ENCODE measurements around the gene LRRC7. TPM values are rescaled to one million over a fixed set of nuclear protein-coding genes. Genes with fewer than 3 reads are reported as not detected.

Gene LRRC7
- total RNA-seq, 1 donor from 2014 or later, result 7.8 TPM

DNA sequence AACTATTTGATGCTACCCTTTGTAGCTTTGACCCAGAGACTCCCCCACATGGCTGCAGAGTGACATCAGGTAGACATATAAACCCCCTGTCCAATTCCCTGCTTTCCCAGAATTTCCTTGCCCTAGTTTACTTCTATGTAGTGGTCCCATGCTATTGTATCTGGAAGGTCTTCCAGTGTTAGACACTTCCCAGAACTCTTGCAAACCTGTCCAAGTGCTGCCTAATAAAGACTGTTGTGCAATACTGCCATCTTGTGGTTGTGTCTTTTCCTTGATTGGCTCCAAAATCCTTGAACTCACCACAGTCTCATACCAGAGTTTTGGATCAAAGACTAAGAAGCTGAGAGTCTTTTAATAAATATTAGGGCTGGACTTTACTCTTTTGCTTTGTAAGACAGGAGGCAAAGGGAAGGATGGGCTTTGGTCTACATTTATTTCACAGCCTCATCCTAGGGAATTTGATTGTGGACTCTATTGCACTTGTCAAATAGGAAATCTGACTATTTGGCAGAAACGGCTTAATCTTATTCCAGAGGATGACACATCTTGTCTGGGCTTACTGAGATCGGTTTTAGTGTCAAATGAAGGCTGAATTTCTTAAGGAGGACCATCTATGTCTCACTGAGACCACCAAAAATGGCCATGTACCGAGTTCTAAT lies 169.9 kb downstream of the LRRC7 start:
- H3K4me1 Mint-ChIP-seq (ENCODE audit: low read depth), result peaks cover 23% of the 10 kb centered on the region
- TF ChIP-seq, protein P1, sequence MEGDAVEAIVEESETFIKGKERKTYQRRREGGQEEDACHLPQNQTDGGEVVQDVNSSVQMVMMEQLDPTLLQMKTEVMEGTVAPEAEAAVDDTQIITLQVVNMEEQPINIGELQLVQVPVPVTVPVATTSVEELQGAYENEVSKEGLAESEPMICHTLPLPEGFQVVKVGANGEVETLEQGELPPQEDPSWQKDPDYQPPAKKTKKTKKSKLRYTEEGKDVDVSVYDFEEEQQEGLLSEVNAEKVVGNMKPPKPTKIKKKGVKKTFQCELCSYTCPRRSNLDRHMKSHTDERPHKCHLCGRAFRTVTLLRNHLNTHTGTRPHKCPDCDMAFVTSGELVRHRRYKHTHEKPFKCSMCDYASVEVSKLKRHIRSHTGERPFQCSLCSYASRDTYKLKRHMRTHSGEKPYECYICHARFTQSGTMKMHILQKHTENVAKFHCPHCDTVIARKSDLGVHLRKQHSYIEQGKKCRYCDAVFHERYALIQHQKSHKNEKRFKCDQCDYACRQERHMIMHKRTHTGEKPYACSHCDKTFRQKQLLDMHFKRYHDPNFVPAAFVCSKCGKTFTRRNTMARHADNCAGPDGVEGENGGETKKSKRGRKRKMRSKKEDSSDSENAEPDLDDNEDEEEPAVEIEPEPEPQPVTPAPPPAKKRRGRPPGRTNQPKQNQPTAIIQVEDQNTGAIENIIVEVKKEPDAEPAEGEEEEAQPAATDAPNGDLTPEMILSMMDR (IDR thresholded peaks at IDR 0.05; ENCODE audit: unreplicated experiment), result peak; percentile 73
- no peak for DNase-seq (ENCODE audit: low spot score, unreplicated experiment)
- no peaks in the 10 kb centered on the region for H3K27me3 Mint-ChIP-seq
- H3K4me3 Mint-ChIP-seq (ENCODE audit: low read depth), result no peak overlapping the region
- peaks cover 7% of the 10 kb centered on the region for H3K36me3 Mint-ChIP-seq (ENCODE audit: insufficient read depth)
- peaks cover 10% of the 10 kb centered on the region for H3K9me3 Mint-ChIP-seq (ENCODE audit: low read depth)
- H3K27ac Mint-ChIP-seq, result peak overlapping the region; percentile 63

DNA sequence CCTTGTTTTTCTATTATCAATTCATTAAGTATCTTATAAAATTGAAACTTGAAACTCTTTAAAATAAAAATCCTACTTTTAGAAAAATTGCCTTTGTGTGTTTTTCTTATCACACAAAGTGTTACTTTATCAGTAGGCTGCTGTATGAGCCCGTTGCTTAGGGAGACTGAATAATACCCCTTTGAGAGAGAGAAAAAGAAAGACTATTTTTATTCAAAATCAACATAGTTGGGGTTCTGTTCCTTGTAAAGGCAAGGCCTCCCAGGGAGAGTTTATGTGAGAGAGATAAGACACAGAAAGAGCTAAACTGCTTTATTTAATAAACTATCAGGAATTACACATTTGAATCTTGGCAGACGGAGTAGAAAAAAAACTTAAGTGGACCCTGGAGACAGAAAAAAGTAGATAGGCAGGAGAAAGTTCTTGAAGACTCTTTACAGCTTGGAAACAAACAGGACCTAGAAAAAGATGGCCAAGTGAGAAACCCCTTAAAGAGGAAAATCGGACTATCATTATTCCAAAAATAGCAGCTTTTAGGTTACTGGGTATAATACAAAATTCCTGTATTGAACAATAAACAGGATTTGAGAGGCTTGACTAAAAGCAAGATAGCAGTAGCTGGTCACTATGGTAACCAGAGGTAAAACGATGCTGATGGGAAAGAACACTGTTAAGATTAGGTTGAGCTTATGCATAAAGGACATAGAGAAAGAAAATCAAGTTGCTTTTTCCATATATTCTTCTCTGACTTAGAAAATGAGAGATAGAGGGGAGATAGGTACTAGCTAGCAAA lies 170.9 kb downstream of the LRRC7 start:
- H3K27ac Mint-ChIP-seq, result peak overlapping the region; percentile 1
- H3K27me3 Mint-ChIP-seq, result no peaks in the 10 kb centered on the region
- H3K36me3 Mint-ChIP-seq (ENCODE audit: insufficient read depth), result peaks cover 7% of the 10 kb centered on the region
- no peak for DNase-seq (ENCODE audit: low spot score, unreplicated experiment)
- peaks cover 10% of the 10 kb centered on the region for H3K9me3 Mint-ChIP-seq (ENCODE audit: low read depth)
- peaks cover 18% of the 10 kb centered on the region for H3K4me1 Mint-ChIP-seq (ENCODE audit: low read depth)
- H3K4me3 Mint-ChIP-seq (ENCODE audit: low read depth), result no peak overlapping the region
- TF ChIP-seq, protein P1 (IDR thresholded peaks at IDR 0.05; ENCODE audit: unreplicated experiment), result no peak

GRCh38 chr1:69739251-69739605 lies 171.5 kb downstream of the LRRC7 start:
- peaks cover 7% of the 10 kb centered on the region for H3K36me3 Mint-ChIP-seq (ENCODE audit: insufficient read depth)
- no peak for DNase-seq (ENCODE audit: low spot score, unreplicated experiment)

GRCh38 chr1:69743146-69743545 lies 175.4 kb downstream of the LRRC7 start:
- Mint-ChIP-seq H3K4me3 (ENCODE audit: low read depth) (no peak overlapping the region), H3K9me3 (ENCODE audit: low read depth) (no peaks in the 10 kb centered on the region), H3K27ac (no peak overlapping the region), H3K4me1 (ENCODE audit: low read depth) (peaks cover 14% of the 10 kb centered on the region), H3K27me3 (no peaks in the 10 kb centered on the region), H3K36me3 (ENCODE audit: insufficient read depth) (no peaks in the 10 kb centered on the region)
- TF ChIP-seq, protein P1 (IDR thresholded peaks at IDR 0.05; ENCODE audit: unreplicated experiment), result no peak
- no peak for DNase-seq (ENCODE audit: low spot score, unreplicated experiment)

More at GRCh38 chr1:69739251-69739605, 171.5 kb downstream of the LRRC7 start:
- H3K27me3 Mint-ChIP-seq, result no peaks in the 10 kb centered on the region
- TF ChIP-seq, protein P1 (IDR thresholded peaks at IDR 0.05; ENCODE audit: unreplicated experiment), result no peak
- H3K27ac Mint-ChIP-seq, result no peak overlapping the region
- peaks cover 18% of the 10 kb centered on the region for H3K4me1 Mint-ChIP-seq (ENCODE audit: low read depth)
- no peak overlapping the region for H3K4me3 Mint-ChIP-seq (ENCODE audit: low read depth)
- H3K9me3 Mint-ChIP-seq (ENCODE audit: low read depth), result peaks cover 10% of the 10 kb centered on the region

DNA sequence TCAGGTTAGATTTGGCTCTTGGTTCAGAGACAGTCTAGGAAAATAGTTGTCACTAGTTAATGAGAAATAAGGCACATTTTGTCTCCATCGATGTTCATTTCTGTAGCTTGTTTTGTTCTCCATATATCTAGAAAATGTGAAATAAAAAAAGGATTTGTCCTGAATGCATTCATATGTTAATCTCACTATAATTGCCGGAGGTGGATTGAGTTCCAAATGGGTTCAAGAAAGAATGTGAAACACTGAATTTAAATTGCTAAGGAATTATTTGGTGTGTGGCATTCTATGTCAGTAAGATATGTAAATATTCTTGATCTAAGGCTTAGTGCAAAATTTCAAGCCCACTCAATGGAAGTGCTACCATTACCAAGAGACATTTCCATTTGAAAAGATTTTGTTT lies 176.7 kb downstream of the LRRC7 start:
- H3K9me3 Mint-ChIP-seq (ENCODE audit: low read depth), result no peaks in the 10 kb centered on the region
- H3K4me1 Mint-ChIP-seq (ENCODE audit: low read depth), result peaks cover 4% of the 10 kb centered on the region
- TF ChIP-seq, protein P1 (IDR thresholded peaks at IDR 0.05; ENCODE audit: unreplicated experiment), result no peak
- DNase-seq (ENCODE audit: low spot score, unreplicated experiment), result no peak
- H3K27me3 Mint-ChIP-seq, result no peaks in the 10 kb centered on the region
- H3K36me3 Mint-ChIP-seq (ENCODE audit: insufficient read depth), result no peaks in the 10 kb centered on the region
- no peak overlapping the region for H3K27ac Mint-ChIP-seq
- no peak overlapping the region for H3K4me3 Mint-ChIP-seq (ENCODE audit: low read depth)

Data from progenitor cell of endocrine pancreas (in vitro differentiated cells).